Transverse colon (tissue), 4 donors: ENCODE measurements around the gene SNRNP25. TPM values are rescaled to one million over a fixed set of nuclear protein-coding genes. Genes with fewer than 3 reads are reported as not detected.

Experiments used
- DNase-seq: peaks from one replicate; pipeline ENCODE4 v3.0.0-alpha.2; 2019
- H3K27ac ChIP-seq, 4 donors: fragments of 200-600 bp; sonication (generic); 2 replicates each; pipeline ENCODE4 v1.5.1; 2016 to 2018; ENCODE audit warnings: inconsistent platforms in 4 of 4
- H3K27me3 ChIP-seq: fragments of 200-600 bp; sonication (generic); 2 replicates; pipeline ENCODE4 v1.5.1; 2017; ENCODE audit warnings: inconsistent platforms
- H3K36me3 ChIP-seq, 4 donors: fragments of 200-600 bp; sonication (generic); 2 replicates each; pipeline ENCODE4 v1.5.1; 2017 to 2019; ENCODE audit warnings: inconsistent platforms in 4 of 4
- H3K4me1 ChIP-seq, 4 donors: fragments of 200-600 bp; sonication (generic); 2 replicates each; pipeline ENCODE4 v1.5.1; 2017 to 2020; ENCODE audit warnings: inconsistent platforms in 4 of 4
- H3K4me3 ChIP-seq, 4 donors: fragments of 200-600 bp; sonication (generic); 1 replicate in 1 of 4; 2 replicates in 3 of 4; pipeline versions ENCODE4 v1.5.1 to v1.6.1; 2017 to 2019; ENCODE audit warnings: inconsistent platforms in 4 of 4
- H3K9me3 ChIP-seq, 2 donors: fragments of 200-600 bp; sonication (generic); 2 replicates each; pipeline ENCODE4 v1.5.1; 2017 to 2019; ENCODE audit warnings: inconsistent platforms in 2 of 2
- CTCF ChIP-seq, 5 experiments: fragments of 200-600 bp in 3 of 5; fragments of 450-650 bp in 2 of 5; sonication (generic) in 3 of 5; IDR thresholded peaks; 1 replicate in 2 of 5; 2 replicates in 3 of 5; pipeline ENCODE4 v1.5.1; 2016 to 2017; ENCODE audit warnings: antibody characterized with exemption in 5 of 5, inconsistent platforms in 3 of 5, mild to moderate bottlenecking in 2 of 5, moderate library complexity in 1 of 5
- EP300 ChIP-seq: sonication (generic); formaldehyde crosslinking; IDR thresholded peaks from one replicate; pipeline ENCODE4 v1.6.1; 2017; ENCODE audit warnings: antibody characterized with exemption, low read depth
- POLR2A ChIP-seq: fragments of 450-650 bp; IDR thresholded peaks from one replicate; pipeline ENCODE4 v1.6.1; 2016; ENCODE audit warnings: antibody characterized with exemption, mild to moderate bottlenecking, moderate library complexity
- POLR2AphosphoS5 ChIP-seq, 3 donors: sonication (generic); formaldehyde crosslinking; IDR thresholded peaks; one replicate each; pipeline ENCODE4 v1.6.1; 2016; ENCODE audit warnings: antibody characterized with exemption in 3 of 3
- WGBS, 2 donors: methylation state at CpG; one replicate each; pipeline ENCODE4 v1.1.5; 2018; ENCODE audit warnings: low coverage in 1 of 2; 5-methylcytosine and 5-hydroxymethylcytosine counted together
- in situ Hi-C, 4 donors: fragments of 200-750 bp; cut with MboI; loops; one replicate each; pipeline versions ENCODE4 v1.15.0 to v1.15.1; 2017; ENCODE audit warnings: low sequenced_read_pairs in 3 of 4, low pct_ligation_motif_present in 1 of 4, low pct_unique_long_range_greater_than_20kb in 1 of 4
- intact Hi-C: fragments of 100-400 bp; cut with DNase I; formaldehyde crosslinking; loops from one replicate; pipeline ENCODE4 v1.15.1; 2023; ENCODE audit warnings: low total_unique reads
- total RNA-seq, 4 donors: library from RNA; depleted of rRNA; stranded (reverse); fragments of >200 nt; gene quantifications; one replicate each; pipeline ENCODE4 v1.1.0, GENCODE V29; 2016

The SNRNP25 gene
- total RNA-seq, 4 donors from 2014 or later = 5.6 to 27.9 (median 20.2) TPM

GRCh38 chr16:60166-60565, 6.5 kb downstream of the SNRNP25 start:
- Histone ChIP-seq H3K27me3 (no peaks in the 10 kb centered on the region), H3K36me3 (peaks cover 0 to 12% (median 0%) of the 10 kb centered on the region in 4 donors)

GRCh38 chr16:60929-61878, 7.6 kb downstream of the SNRNP25 start:
- Histone ChIP-seq H3K27me3 (no peaks in the 10 kb centered on the region), H3K9me3 (no peaks in the 10 kb centered on the region), H3K36me3 (peaks cover 0 to 12% (median 0%) of the 10 kb centered on the region in 4 donors), H3K4me3 (no peak overlapping the region), H3K27ac (no peak overlapping the region), H3K4me1 (peaks cover 0 to 9% (median 3%) of the 10 kb centered on the region in 4 donors)
- intact Hi-C loops = no loop called here
- DNase-seq = no peak
- WGBS, 2 donors = 91 to 93% methylated on average over 19 to 88 of the region's 89 CpGs
- TF ChIP-seq CTCF (IDR thresholded peaks at IDR 0.05) (no peak), EP300 (no peak), POLR2A (no peak), POLR2AphosphoS5 (IDR thresholded peaks at IDR 0.05) (no peak)
- in situ Hi-C loops = no loop called here

More at GRCh38 chr16:60166-60565, 6.5 kb downstream of the SNRNP25 start:
- Histone ChIP-seq H3K9me3 (no peaks in the 10 kb centered on the region), H3K27ac (no peak overlapping the region), H3K4me1 (no peaks in the 10 kb centered on the region), H3K4me3 (no peak overlapping the region)
- TF ChIP-seq POLR2AphosphoS5 (IDR thresholded peaks at IDR 0.05) = no peak
- no peak for TF ChIP-seq EP300
- no peak for TF ChIP-seq POLR2A
- no peak for TF ChIP-seq CTCF (IDR thresholded peaks at IDR 0.05)
- 86% methylated on average over 11 of the region's 11 CpGs; no CpG with 5 or more reads in 1 of the 2 donors for WGBS, 2 donors
- intact Hi-C loops = no loop called here
- DNase-seq = no peak
- in situ Hi-C loops = no loop called here

- Histone ChIP-seq H3K27ac (no peak overlapping the region), H3K36me3 (peaks cover 0 to 6% (median 0%) of the 10 kb centered on the region in 4 donors), H3K27me3 (no peaks in the 10 kb centered on the region), H3K4me1 (peaks cover 0 to 11% (median 3%) of the 10 kb centered on the region in 4 donors), H3K9me3 (no peaks in the 10 kb centered on the region), H3K4me3 (no peak overlapping the region)
- DNase-seq = no peak
- in situ Hi-C loops = no loop called here
- TF ChIP-seq POLR2AphosphoS5 (IDR thresholded peaks at IDR 0.05) = no peak
- no peak for TF ChIP-seq EP300
- TF ChIP-seq CTCF (IDR thresholded peaks at IDR 0.05) = no peak
- no peak for TF ChIP-seq POLR2A
- intact Hi-C loops = no loop called here
- 96% methylated on average over 32 of the region's 32 CpGs; no CpG with 5 or more reads in 1 of the 2 donors for WGBS, 2 donors
Observed at GRCh38 chr16:61879-62281, 8.3 kb downstream of the SNRNP25 start.

GRCh38 chr16:62283-62967, 8.8 kb downstream of the SNRNP25 start:
- intact Hi-C loops = no loop called here
- Histone ChIP-seq H3K4me3 (no peak overlapping the region), H3K27me3 (no peaks in the 10 kb centered on the region), H3K4me1 (peaks cover 0 to 11% (median 3%) of the 10 kb centered on the region in 4 donors), H3K36me3 (peaks cover 0 to under 1% (median 0%) of the 10 kb centered on the region in 4 donors), H3K27ac (no peak overlapping the region), H3K9me3 (no peaks in the 10 kb centered on the region)
- TF ChIP-seq CTCF (IDR thresholded peaks at IDR 0.05) = no peak
- TF ChIP-seq EP300 = no peak
- TF ChIP-seq POLR2A = no peak
- TF ChIP-seq POLR2AphosphoS5 (IDR thresholded peaks at IDR 0.05) = no peak
- no peak for DNase-seq
- 73 to 93% methylated on average over 3 to 34 of the region's 34 CpGs for WGBS, 2 donors
- in situ Hi-C loops = no loop called here
